SU-DHL-6 (cell line): ENCODE data around the gene RHOJ.

Experiments
- H2AFZ ChIP-seq: fragments of 200-600 bp; sonication (generic); 2 replicates; pipeline ENCODE4 v1.6.1; 2014; ENCODE audit warnings: low read depth, mild to moderate bottlenecking, moderate library complexity, mixed read lengths, antibody characterized with exemption, low read length; ENCODE audit not compliant: severe bottlenecking
- H3F3A ChIP-seq: fragments of 200-600 bp; shearing (Covaris generic); 2 replicates; pipeline ENCODE4 v1.6.0; 2016; ENCODE audit warnings: antibody characterized with exemption, mild to moderate bottlenecking; ENCODE audit not compliant: insufficient read depth
- H3K27ac ChIP-seq: fragments of 200-600 bp; sonication (generic); 2 replicates; pipeline ENCODE4 v1.5.1; 2016; ENCODE audit warnings: low read depth, mild to moderate bottlenecking, low read length, moderate library complexity, mixed read lengths
- H3K27me3 ChIP-seq: fragments of 200-600 bp; sonication (generic), shearing (Covaris generic); 2 replicates; pipeline ENCODE4 v1.6.0; 2014; ENCODE audit warnings: mild to moderate bottlenecking, low read length
- H3K36me3 ChIP-seq: fragments of 200-600 bp; sonication (generic); 2 replicates; pipeline ENCODE4 v1.6.1; 2014; ENCODE audit warnings: mild to moderate bottlenecking, low read length, mixed read lengths
- H3K4me2 ChIP-seq: fragments of 300-600, 200-600 bp; shearing (Covaris generic), sonication (generic); 2 replicates; pipeline ENCODE4 v1.6.0; 2014; ENCODE audit warnings: low read length, low read depth, mild to moderate bottlenecking; ENCODE audit not compliant: poor library complexity, severe bottlenecking
- H3K4me3 ChIP-seq: fragments of 200-600 bp; sonication (generic); 2 replicates; pipeline ENCODE4 v1.5.1; 2014; ENCODE audit warnings: antibody characterized with exemption, low read length, mild to moderate bottlenecking, mixed read lengths; ENCODE audit not compliant: insufficient read depth, poor library complexity, severe bottlenecking
- H3K79me2 ChIP-seq: fragments of 200-600 bp; sonication (generic); 2 replicates; pipeline ENCODE4 v1.6.1; 2014; ENCODE audit warnings: mild to moderate bottlenecking, low read length, moderate library complexity; ENCODE audit not compliant: insufficient read depth
- H3K9ac ChIP-seq: fragments of 200-600 bp; sonication (generic); 2 replicates; pipeline ENCODE4 v1.7.0; 2014; ENCODE audit warnings: mild to moderate bottlenecking, low read length
- H3K9me2 ChIP-seq: fragments of 200-600 bp; sonication (generic); replicated peaks from 2 replicates; pipeline ENCODE4 v1.6.1; 2014; ENCODE audit warnings: low read length; ENCODE audit not compliant: insufficient read depth
- H3K9me3 ChIP-seq: fragments of 200-600 bp; sonication (generic); 2 replicates; pipeline ENCODE4 v1.6.1; 2014; ENCODE audit warnings: low read length, mixed read lengths; ENCODE audit not compliant: insufficient read depth
- H4K20me1 ChIP-seq: fragments of 200-600 bp; sonication (generic); 2 replicates; pipeline ENCODE4 v1.6.1; 2014; ENCODE audit warnings: low read depth, mild to moderate bottlenecking, antibody characterized with exemption, low read length, moderate library complexity, mixed read lengths
- EZH2phosphoT487 ChIP-seq: fragments of 200-600 bp; sonication (generic), shearing (Covaris generic); conservative IDR thresholded peaks from 2 replicates; pipeline ENCODE4 v1.6.1; 2018; ENCODE audit warnings: mild to moderate bottlenecking, antibody characterized with exemption, low read length, moderate library complexity, mixed read lengths
- TF ChIP-seq, protein P1 (sequence below): fragments of 200-600 bp; sonication (generic); IDR thresholded peaks from one replicate; pipeline ENCODE4 v1.5.1; 2017; ENCODE audit warnings: antibody characterized with exemption, mild to moderate bottlenecking, low read length, moderate library complexity; ENCODE audit not compliant: insufficient read depth, poor library complexity, severe bottlenecking

Gene RHOJ

DNA sequence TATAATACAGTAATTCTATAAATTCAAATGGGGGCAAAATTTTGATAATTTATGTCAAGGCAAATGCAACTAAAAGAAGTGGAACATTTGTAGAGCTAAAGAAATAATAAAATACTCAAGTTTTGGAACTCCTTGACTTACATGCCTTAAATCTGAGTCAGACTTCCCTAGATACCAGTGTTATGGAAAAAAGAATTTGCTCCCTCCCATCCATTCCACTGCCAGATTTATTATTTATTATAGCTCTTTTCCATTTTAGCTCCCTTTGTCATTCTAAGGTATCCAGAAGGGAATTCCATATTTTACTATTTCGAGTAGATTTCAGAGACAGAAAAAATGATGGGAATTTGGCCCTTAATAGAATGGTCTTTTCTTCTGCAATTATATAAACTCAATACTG is 44.0 kb downstream of the RHOJ start:
- Histone ChIP-seq H3K36me3 (no peaks in the 10 kb centered on the region), H2AFZ (no peak overlapping the region), H3K9me3 (no peaks in the 10 kb centered on the region), H3K4me3 (no peak overlapping the region), H3K9ac (no peak overlapping the region), H3K27ac (no peak overlapping the region), H4K20me1 (no peaks in the 10 kb centered on the region), H3F3A (no peaks in the 10 kb centered on the region), H3K79me2 (no peaks in the 10 kb centered on the region), H3K9me2 (no peaks in the 10 kb centered on the region), H3K4me2 (no peak overlapping the region), H3K27me3 (no peaks in the 10 kb centered on the region)
- TF ChIP-seq EZH2phosphoT487: no peak
- TF ChIP-seq, protein P1, sequence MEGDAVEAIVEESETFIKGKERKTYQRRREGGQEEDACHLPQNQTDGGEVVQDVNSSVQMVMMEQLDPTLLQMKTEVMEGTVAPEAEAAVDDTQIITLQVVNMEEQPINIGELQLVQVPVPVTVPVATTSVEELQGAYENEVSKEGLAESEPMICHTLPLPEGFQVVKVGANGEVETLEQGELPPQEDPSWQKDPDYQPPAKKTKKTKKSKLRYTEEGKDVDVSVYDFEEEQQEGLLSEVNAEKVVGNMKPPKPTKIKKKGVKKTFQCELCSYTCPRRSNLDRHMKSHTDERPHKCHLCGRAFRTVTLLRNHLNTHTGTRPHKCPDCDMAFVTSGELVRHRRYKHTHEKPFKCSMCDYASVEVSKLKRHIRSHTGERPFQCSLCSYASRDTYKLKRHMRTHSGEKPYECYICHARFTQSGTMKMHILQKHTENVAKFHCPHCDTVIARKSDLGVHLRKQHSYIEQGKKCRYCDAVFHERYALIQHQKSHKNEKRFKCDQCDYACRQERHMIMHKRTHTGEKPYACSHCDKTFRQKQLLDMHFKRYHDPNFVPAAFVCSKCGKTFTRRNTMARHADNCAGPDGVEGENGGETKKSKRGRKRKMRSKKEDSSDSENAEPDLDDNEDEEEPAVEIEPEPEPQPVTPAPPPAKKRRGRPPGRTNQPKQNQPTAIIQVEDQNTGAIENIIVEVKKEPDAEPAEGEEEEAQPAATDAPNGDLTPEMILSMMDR: no peak

DNA sequence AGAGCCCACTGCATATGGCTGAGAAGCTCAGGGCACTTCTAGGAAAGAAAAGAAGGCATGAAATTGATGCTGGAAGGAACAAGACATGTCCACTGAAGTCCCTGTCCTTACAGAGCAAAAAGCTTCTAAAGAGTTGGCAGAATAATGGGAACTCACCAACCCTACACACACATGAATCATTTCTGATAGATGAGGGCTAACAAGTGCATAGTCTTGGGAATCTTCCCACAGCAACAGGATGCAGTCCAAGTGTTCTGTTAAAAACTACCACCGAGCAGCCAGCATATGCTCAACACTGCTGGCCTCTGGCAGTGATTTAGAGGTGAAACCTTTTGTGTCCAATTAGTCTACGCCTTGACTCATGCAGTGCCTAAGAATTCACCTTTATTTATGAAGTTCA is 44.8 kb downstream of the RHOJ start:
- Histone ChIP-seq H2AFZ (no peak overlapping the region), H3K27ac (no peak overlapping the region), H3K9me3 (no peaks in the 10 kb centered on the region), H3K4me2 (no peak overlapping the region), H3K36me3 (no peaks in the 10 kb centered on the region), H4K20me1 (no peaks in the 10 kb centered on the region), H3K4me3 (no peak overlapping the region), H3K9me2 (no peaks in the 10 kb centered on the region), H3K79me2 (no peaks in the 10 kb centered on the region), H3K27me3 (no peaks in the 10 kb centered on the region), H3F3A (no peaks in the 10 kb centered on the region), H3K9ac (no peak overlapping the region)
- TF ChIP-seq, protein P1: no peak
- TF ChIP-seq EZH2phosphoT487: no peak

DNA sequence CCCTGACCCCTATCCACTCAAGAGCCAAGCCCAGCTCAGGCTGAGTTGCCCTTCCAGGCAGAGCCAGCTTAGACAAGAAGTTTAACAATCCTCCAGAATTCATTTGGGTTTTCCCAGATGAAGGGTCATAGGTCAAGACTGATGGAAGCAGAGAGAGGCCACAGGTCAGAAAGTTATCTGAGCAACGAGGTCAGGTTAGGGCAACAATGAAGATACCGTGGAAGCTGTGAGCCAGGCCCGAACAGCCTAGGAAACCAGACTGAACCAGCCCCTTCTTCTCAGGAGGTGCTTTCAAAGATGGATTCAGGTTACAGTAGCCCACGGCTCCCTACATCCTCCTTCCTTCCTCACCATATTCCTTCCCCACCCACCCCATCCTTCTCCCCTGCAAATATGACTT is 53.1 kb downstream of the RHOJ start:
- no peak overlapping the region for H3K4me2 ChIP-seq
- H3K4me3 ChIP-seq: no peak overlapping the region
- no peaks in the 10 kb centered on the region for H3K27me3 ChIP-seq
- H3F3A ChIP-seq: no peaks in the 10 kb centered on the region
- H3K27ac ChIP-seq: no peak overlapping the region
- no peaks in the 10 kb centered on the region for H4K20me1 ChIP-seq
- H3K9me3 ChIP-seq: no peaks in the 10 kb centered on the region
- H3K9me2 ChIP-seq: no peaks in the 10 kb centered on the region
- H3K9ac ChIP-seq: no peak overlapping the region
- no peaks in the 10 kb centered on the region for H3K79me2 ChIP-seq
- H3K36me3 ChIP-seq: no peaks in the 10 kb centered on the region
- TF ChIP-seq, protein P1: no peak
- TF ChIP-seq EZH2phosphoT487: no peak
- H2AFZ ChIP-seq: no peak overlapping the region
